Stimulated activated CD8-positive, alpha-beta memory T cell treated with anti-CD3 and anti-CD28 coated beads, Interleukin-12 subunit alpha, Interleukin-12 subunit beta, amount 100 ng/mL, for 1 hour (primary cell): ENCODE measurements around the gene LIPN.
"Not testable (repeated sequence)": the region's sequence is repeated elsewhere in the genome, so short reads cannot be mapped to it uniquely, and the experiment has no call there.

ENCODE experiments used
- DNase-seq: peaks from one replicate; pipeline ENCODE4 v3.0.0-alpha.2; 2020; ENCODE audit warnings: low read depth

LIPN gene

GRCh38 chr10:88759366-88760101, at the start of gene LIPN:
Gene LIPN (plus strand): TSS chr10:88760020. CDS start chr10:88761406, 1,386 bp downstream.
- no peak for DNase-seq

GRCh38 chr10:88715517-88715916, 44.3 kb upstream of the LIPN start:
- DNase-seq, result no peak

- no peak for DNase-seq
Observed at GRCh38 chr10:88721392-88721791, 38.4 kb upstream of the LIPN start.

GRCh38 chr10:88725798-88726197, 34.0 kb upstream of the LIPN start:
- no peak for DNase-seq

GRCh38 chr10:88728107-88728763, 31.6 kb upstream of the LIPN start:
- no peak for DNase-seq

- DNase-seq, result no peak
Observed at GRCh38 chr10:88730864-88731263, 29.0 kb upstream of the LIPN start.

- no peak for DNase-seq
Observed at GRCh38 chr10:88731296-88731695, 28.5 kb upstream of the LIPN start.

- no peak for DNase-seq
Observed at GRCh38 chr10:88733215-88733614, 26.6 kb upstream of the LIPN start.

- DNase-seq, result no peak
Observed at GRCh38 chr10:88735661-88736060, 24.2 kb upstream of the LIPN start.

- not testable (repeated sequence) for DNase-seq
Observed at GRCh38 chr10:88741921-88742320, 17.9 kb upstream of the LIPN start.

- no peak for DNase-seq
Observed at GRCh38 chr10:88742448-88742847, 17.4 kb upstream of the LIPN start.

GRCh38 chr10:88744002-88744401, 15.8 kb upstream of the LIPN start:
- no peak for DNase-seq

- DNase-seq, result no peak
Observed at GRCh38 chr10:88745633-88746032, 14.2 kb upstream of the LIPN start.

- no peak for DNase-seq
Observed at GRCh38 chr10:88754287-88754686, 5.5 kb upstream of the LIPN start.

- no peak for DNase-seq
Observed at GRCh38 chr10:88755753-88756152, 4.1 kb upstream of the LIPN start.

- no peak for DNase-seq
Observed at GRCh38 chr10:88756660-88757059, 3.2 kb upstream of the LIPN start.

- DNase-seq, result no peak
Observed at GRCh38 chr10:88762906-88763305, 3.1 kb downstream of the LIPN start.

GRCh38 chr10:88763441-88763840, 3.6 kb downstream of the LIPN start:
- DNase-seq, result no peak

- no peak for DNase-seq
Observed at GRCh38 chr10:88764110-88764509, 4.3 kb downstream of the LIPN start.

- DNase-seq, result no peak
Observed at GRCh38 chr10:88765816-88766215, 6.0 kb downstream of the LIPN start.

GRCh38 chr10:88769384-88769783, 9.6 kb downstream of the LIPN start:
- no peak for DNase-seq

- no peak for DNase-seq
Observed at GRCh38 chr10:88781206-88781605, 21.4 kb downstream of the LIPN start.

GRCh38 chr10:88782222-88782621, 22.4 kb downstream of the LIPN start:
- DNase-seq, result no peak

GRCh38 chr10:88783724-88784123, 23.9 kb downstream of the LIPN start:
- DNase-seq, result no peak
